GM21529 (cell line): ENCODE measurements around the gene KLC1.

Experiments
- ATAC-seq: cut with Tn5 transposase; IDR thresholded peaks from one replicate; pipeline ENCODE4 v1.9.1; 2021; ENCODE audit not compliant: unreplicated experiment

Gene KLC1

DNA sequence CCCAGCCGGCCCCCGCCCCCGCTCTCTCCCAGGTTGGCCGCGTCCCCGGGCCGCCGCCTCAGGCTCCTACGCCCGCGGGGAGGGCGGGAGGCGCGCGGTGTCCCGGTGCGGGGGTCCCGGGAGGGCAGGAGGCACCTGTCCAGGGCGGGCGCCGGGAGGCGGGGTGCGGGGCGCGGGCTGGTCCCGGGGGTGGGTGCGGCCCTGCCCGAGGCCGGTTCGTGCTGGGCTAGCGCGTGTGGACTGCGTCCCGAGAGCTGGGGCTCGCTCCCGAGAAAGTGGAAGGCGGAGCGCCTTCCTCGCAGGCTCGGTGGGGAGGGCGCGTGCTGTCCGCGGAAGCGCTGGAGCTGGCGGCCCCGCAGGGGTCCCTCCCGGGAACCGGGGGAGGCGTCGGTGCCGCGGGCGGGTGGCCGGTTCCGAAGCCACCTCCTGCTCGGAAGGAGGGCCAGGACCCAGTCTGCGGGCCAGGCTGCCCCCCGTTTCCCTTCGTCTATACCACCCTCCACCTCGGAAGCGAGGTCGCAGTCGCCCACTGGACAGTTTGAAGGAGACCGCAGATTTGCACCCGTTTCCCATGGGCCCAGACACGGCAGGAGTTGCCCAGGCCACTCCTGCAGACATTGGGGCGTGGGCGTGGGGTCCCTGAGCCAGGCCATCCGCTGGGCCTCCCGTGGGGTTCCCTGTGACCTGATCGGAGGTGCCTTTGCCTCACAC lies 87.2 kb downstream of the KLC1 start:
- ATAC-seq = peak; percentile 6

DNA sequence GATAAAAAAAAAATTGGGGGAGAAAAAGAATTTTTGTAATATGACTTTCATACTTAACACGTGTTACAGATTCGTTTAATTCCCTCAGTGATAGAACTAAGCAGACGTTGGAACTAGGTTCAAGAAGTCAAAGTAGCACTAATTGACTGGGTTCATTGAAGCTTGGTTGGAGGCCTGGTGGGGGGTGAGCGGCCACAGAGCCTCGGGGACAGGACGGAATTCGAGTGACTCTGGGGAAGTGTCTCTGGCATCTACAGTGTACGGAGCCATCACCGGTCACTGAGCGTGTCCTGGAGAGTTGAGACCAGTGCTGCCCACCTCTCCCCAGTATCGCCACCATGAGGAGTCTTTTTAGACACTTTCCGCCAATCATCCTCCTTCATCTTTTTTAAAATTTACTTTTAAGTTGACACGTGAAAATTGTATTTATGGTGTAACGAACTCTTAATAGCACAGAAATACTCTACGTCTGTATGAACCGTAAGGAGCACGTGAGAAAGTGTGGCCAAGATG lies 87.9 kb downstream of the KLC1 start:
- ATAC-seq = no peak

DNA sequence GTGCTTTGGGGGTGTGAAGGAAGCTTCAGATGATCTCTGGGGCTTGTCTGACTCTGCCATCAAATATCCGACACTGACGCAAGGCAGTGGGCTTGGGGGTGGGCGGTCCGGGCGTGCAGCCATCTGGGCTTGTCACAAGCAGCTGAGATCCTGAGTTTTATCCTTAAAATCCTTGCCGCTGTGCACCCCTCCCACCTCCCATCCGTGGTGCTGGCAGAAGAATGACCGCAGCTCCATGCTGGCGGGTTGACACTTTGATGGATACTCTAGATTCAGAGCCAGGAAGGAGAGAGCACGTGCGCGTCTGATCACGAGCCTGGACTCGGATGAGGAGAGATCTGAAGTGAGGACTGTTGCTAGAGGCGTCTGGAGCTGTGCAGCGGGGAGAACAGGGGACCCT lies 89.6 kb downstream of the KLC1 start:
- no peak for ATAC-seq

DNA sequence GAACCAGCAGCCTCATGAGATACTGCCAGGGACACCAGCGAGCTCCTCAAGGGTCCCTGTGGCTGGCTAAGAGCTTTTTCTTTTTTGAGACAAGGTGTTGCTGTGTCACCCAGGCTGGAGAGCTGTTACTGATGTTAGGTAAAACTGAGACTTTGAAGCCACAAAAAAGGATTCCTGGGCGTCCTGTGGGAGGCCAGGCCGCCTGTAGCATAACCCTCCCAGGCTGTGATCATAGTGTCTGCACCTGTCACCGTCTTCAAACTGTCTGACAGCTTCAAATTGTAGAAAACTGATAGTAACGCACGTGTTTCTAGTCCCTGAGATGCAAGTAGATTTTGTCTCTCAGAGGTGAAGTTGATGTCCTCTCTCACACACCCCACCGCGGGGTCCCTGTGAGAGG lies 90.7 kb downstream of the KLC1 start:
- ATAC-seq = no peak

DNA sequence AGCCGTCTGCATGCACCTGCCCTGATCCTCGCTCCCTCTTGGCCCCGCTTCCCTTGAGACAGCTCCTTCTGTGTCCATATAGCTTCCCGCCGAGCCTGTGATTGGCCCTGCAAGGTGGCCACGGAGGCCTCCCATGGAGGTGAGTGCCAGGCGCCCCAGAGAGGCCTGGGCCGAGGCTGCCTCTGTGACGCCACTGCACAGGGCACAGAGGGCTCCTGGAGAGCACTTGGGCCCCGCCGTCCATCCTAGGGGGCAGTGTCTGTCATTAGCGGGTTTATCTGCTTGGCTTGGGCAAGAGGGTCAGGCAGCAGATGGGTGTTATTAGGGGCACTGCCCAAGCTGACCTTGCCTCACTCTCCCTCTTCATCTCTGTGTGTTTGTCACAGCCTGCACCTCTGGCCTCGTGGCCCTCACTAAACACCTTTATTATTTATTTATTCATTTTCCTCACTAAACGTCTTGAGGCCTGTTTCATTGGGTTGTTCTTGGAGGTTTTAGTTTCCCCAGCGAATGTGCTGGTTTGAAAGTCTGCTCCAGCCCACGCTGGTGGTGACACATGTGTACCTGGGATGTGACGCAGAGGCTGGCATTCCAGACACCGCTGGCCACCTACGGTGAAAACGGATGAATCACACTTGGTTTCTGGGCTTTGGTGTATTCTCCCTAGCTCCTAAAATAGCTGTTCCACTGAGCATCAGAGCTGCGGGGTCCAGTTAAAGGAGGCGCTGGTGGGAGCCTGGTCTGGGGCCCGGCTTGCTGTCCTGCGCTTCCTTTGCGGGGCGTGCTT lies 92.5 kb downstream of the KLC1 start:
- ATAC-seq = no peak

DNA sequence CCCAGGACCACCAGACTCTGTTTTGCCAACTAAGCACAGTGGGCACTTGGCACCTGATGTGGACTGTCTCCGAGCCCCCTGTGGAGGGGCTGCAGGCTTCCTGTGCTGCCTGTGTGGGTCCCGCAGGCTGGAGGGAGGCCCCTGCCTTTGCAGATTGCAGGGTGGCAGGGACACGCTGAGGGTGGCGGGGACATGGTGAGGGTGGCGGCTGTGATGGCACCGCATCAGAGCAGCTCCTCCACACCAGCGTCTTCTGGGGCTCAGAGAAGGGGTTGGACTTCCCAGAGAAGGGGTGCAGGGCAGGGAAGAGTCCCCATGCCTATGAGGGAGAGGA lies 94.7 kb downstream of the KLC1 start:
- no peak for ATAC-seq

DNA sequence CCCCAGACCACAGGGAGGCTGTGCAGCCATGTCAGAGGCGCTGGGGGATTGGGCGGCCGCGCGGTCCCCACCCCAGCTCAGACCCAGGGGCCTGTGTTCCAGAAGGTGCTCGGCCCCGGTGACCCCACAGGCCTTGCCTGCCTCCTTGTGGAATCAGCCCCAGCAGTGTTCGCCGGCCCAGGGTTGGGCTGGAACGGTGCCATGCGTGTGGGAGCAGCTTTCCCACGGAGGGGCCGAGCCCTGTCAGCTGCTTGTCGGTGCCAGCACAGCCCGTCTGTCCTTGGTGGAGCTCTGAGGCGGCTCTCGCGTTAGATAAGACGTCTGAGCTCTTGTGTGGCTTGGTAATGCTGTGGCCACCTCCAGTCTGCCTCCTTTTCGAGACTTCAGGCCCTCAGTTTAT lies 95.1 kb downstream of the KLC1 start:
- no peak for ATAC-seq

DNA sequence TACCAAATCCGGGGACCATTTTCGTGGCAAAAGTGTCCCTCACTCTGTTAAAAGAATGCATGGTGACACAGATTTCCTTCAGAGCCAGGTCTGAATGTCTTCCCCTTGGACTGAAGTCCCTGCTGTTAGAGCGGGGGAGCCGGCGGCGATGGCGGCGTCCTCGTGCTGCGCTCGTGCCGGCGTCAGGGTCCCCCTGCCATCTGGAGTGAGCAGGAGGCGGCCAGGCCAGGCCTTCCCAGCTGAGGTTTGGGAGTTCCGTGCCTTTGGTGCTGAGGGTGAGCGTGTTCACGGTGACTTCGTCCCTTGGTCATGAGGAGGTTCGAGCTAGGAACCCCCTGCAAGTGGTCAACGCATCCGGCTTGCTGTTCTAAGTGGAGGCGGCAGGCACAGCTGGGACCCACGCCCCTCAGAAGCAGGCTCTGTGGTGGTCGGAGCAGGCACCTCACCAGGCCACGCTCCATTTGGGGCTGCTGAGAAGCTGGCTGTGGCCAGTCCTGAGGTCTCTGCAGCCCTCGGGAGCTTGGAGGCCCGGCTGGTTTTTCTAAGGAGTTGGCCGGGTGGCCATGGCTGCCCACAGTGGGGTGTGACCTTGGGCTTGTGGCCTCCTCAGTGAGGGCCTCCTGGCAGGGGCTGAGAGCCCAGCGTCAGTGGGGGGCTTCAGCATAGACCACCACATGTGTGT lies 96.1 kb downstream of the KLC1 start:
- ATAC-seq = no peak

DNA sequence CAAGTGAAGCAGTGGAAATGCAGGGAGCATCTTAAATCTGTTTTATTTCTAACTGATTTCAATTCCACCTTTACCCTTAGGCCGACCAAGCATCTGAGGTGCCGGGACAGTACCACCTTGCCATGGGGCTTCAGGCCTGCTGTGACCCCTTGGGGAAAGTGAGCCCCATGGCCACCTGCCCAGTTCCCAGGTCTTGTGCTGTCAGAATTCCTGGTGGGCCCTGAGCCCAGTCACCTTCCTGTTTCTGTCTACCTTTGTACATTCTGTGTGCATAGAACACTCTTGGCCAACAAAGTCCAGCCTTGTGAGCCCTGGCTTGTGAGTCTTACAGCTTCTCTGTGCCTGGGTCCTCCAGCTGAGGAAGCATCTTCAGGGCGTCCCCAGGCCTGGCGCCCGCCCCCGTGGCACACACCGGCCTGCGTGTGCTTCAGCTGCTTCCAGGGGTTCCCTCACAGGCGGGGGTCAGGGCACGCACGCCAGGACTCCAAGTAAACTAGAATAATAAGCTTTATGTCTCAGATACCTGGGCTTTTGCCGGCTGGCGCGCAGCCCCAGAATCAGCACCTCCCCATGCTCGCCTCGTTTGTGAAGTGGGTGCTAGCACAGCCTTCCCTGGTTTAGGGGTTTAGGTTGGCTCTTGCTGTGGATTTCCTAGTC lies 96.9 kb downstream of the KLC1 start:
- ATAC-seq = no peak

DNA sequence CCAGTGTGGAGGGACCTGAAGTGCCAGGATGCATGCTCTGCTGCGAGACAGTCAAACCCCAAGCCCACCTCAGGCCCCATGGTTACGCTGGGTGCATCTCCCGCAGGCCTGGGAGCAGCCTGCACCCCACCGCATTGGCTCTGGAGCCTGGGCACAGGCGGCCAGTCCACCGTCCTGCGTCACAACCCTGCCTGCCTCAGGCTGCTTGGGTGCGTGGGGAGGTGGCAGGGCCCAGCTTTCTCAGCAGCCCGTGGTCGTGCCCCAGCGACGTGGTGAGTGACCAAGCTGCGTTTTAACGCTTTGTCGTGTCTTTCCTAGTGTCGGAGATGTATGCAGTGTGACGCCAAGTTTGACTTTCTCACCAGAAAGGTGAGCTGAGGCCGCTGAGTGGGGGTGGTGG lies 97.5 kb downstream of the KLC1 start:
- ATAC-seq = no peak

DNA sequence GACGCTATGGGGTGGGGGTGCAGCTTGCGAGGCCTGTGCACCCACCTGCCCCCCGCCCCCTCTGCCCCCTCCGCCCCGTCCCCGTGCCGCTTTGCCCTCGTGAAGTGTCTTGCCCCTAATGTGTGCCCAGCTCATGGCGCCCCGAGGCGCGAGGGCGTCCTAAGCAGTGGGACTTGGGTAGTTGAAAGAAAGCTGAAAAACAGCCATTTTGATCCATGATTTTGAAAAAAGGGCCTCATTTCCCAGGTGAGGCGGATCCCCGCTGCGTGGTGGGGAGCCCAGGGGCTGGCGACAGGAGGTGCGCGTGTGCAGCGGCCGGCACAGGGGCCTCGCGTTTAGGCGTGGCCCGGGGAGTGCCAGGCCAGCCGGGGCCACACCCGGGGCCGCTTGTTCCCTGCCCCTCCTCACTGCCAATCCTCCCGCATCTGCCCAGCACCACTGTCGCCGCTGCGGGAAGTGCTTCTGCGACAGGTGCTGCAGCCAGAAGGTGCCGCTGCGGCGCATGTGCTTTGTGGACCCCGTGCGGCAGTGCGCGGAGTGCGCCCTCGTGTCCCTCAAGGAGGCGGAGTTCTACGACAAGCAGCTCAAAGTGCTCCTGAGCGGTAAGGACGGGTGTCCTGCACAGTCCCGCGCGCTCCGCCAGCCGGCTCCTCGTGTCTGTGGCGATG lies 98.4 kb downstream of the KLC1 start:
- ATAC-seq = no peak

DNA sequence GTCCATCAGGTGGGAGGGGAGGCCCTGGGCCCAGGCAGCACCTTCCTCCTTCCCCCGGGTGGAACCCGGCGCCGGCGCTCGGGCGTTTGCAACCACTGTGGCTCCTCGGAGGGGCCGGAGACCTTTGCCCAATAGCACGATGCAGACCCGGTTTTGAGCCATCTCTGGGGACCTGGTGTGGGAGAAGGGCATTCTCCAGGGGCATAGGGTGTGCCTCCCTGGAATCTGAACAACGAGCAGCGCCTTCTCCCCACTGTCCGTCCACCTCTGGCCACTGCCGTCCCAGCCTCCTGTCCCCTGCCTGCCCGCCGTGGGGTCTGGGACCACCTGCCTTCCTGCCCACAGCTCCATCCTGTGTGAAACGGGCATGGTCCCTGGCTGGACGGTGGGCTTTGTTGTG lies 99.1 kb downstream of the KLC1 start:
- ATAC-seq = no peak

DNA sequence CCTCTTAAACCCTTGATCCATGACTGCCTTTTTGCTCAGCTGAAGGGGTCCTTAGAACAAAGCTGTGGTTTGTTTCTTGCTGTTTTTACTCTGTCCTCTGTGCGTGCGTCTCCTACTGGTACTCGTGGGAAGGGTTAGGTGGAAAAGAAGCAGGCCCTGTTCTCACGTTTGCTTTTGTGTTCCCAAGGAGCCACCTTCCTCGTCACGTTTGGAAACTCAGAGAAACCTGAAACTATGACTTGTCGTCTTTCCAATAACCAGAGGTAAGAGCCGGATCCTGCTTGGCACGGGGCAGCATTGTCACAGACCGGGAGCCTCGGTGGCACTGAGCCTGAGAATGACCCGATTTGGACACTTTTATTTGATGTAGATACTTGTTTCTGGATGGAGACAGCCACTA lies 99.7 kb downstream of the KLC1 start:
- ATAC-seq = no peak

DNA sequence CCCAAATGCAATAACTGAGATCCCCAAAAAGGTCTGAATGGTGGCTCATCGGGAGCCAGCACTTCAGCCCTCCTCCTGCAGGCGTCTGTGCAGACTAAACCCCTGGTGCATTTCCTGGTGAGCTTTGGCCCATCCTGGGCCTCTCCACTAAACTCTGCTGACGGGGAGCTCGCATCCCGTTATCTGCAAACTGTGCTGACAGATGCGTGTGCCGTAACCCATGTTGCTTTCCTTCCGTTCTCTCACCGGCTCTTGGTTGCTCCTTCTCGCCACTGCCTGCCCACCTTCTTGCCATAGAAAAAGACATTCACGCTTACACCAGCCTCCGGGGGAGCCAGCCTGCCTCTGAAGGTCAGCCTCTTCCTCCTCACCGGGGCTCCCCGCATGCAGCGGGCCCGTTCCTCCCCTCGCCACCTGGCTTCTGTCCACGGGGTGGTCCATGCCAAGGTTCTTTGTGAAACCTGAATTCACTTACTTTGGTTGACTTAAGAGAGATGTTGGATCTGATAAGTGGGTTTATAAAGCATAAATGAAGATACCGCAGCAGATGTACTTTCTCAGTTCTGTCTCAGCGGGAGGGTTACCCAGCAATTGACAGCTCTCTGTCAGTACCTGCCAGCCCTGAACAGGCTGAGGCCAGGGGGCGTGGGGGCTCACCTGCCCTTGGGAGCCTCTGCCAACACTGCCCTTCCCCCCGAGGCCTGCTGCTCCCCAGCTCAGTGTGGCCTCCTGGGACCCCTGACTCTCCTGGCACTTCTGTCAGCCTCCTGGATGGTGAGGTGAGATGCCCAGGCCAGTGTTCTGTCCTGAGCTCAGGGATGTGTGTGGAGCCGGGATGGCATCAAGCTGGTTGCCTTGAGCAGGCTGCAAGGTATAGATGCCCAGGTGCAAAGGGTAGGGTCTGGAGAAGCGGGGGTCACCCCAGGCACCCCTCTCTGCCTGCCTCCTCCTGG lies 100.8 kb downstream of the KLC1 start:
- ATAC-seq = no peak

DNA sequence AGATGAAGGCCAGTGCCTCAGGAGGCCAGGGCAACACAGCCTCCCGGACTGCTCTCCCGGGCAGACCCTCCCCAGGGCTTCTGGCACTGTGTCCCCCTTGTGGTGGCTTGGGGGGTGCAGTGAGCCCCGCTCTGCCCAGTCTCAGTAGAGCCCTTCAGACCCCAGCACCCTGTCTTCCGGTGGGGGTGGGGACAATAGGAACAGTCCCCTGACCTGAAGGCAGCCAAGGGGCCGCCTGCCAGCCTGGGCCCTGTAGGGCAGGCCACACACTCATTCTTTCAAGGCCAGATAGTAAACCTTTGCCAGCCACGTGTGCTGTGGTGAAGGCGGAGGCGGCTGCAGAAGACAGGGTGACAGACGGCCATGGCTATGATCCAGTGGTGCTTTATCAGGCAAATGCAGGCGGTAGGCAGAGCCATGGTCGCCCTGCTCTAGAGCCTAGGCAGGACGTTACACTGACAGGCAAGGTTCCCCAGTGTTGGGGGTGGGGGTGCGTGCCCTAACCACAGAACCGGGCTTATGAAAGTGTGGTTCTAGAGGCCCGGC lies 101.6 kb downstream of the KLC1 start:
- no peak for ATAC-seq

DNA sequence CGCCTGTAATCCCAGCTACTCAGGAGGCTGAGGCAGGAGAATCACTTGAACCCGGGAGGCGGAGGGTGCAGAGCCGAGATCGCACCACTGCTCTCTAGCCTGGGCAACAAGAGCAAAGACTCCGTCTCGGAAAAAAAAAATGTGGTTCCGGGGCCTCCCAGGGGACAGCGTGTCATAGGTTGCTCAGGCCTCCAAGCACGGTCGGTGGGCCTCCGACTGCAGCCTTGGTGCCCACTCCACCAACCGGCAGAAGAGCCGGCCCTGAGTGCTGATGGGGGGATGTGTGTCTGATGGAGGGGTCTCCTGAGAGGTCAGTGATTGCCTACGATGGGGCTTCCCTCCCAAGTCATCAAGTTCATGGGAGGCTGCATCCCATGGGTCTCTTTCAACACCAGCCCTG lies 102.5 kb downstream of the KLC1 start:
- no peak for ATAC-seq

DNA sequence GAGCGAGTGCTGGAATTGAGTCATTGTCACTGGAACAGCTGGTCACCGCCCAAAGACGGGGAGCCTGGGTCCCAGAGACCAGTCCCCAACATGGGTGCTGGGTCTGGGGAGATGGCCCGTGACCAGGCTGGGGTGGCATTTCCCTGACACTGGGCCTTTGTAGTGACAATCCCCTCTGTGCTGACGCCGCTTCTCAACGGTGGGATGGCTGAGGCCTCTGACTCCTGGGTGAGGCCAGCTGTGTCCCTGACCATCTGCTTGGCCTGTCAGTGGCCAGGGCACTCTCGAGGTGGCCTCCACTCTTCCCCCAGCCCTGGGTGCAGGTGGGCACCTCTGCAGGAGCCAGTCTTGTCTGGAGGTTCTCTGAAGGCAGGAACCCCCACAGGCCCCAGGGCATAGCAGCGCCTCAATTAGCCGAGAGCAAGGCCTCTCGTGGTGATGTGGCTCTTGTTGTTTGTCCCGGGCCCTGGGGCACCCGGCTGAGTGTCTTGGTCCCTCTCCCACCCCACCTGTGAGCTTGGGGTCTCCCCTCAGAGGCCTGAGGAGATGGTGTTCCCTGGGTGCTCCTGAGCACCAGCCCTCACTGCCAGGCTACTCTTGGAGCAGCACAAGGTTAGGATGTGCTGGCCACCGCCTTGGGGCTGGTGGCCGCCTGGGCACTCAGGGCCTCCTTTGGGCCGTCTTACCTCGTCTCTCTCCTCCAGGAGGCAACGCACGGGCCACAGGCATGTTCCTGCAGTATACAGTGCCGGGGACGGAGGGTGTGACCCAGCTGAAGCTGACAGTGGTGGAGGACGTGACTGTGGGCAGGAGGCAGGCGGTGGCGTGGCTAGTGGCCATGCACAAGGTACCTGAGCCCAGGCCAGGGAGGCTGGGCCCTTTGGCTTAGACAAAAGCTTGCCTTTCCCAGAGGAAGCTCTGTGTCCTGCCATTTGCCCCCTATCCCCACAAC lies 103.2 kb downstream of the KLC1 start:
- ATAC-seq = no peak

DNA sequence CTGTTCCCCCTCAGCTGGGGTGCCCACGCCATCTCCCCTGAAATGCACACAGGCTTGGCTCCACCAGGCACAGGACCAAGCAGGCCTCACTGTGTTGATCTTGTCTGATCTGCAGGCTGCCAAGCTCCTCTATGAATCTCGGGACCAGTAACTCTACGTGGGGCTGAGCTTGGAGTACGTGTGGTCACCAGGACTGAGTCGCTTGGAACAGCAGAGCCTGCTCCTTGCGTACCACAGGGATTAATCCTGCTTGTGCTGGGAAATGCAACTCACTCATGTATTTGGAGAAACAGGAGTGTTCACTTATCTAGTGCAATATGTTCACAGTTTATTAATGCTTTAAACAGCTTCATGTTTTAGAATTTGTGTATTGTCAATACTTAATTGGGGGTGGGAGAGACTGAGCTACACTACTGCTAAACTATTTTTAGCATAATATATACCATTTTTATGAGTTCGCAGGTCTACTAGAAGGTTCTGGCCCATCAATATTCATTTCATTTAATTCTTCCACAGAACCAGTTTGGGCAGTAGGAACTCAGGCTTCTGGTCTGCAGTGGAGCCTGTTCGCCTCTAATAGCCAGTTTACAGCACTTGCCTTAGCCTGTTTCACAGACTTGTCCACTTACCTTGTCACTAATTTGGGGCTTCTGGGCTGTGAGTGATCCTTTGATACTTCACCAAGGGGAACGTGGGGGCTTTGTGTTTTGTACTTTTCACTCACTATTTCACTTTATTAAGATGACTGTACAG lies 104.0 kb downstream of the KLC1 start:
- ATAC-seq = no peak
